AG09319 (cell line): ENCODE results near the gene ABCC4.

Experiments
- DNase-seq: peaks from one replicate; pipeline ENCODE4 v3.0.0-alpha.2; 2010; ENCODE audit warnings: low read depth; ENCODE audit errors: extremely low read depth
- CTCF ChIP-seq: IDR thresholded peaks from 2 replicates; pipeline ENCODE4 v1.5.1; 2011; ENCODE audit warnings: low read depth, mild to moderate bottlenecking, inconsistent platforms, low read length, moderate library complexity

ABCC4 gene

GRCh38 chr13:95044452-95045205 lies 256.6 kb downstream of the ABCC4 start:
- no peak for TF ChIP-seq CTCF
- DNase-seq: no peak

DNA sequence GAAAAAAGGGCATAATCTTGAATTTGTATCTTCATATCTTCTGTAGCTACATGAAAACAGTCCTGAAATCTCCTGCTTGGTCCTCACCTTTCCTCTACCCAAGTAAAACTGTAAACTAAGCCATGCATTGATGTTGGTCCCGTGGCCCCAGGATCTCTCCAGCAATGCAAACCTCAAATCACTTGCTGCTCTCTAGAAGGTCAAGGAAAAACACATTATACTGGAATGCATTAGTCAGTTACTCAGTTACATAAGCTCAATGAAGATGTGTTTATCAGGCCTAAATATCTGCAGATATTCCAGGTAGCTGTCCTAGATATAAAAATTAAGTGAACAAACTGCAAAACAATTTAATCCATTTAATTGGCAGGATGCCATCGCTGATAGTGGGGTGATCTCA lies 261.8 kb downstream of the ABCC4 start:
- no peak for TF ChIP-seq CTCF
- DNase-seq: no peak

DNA sequence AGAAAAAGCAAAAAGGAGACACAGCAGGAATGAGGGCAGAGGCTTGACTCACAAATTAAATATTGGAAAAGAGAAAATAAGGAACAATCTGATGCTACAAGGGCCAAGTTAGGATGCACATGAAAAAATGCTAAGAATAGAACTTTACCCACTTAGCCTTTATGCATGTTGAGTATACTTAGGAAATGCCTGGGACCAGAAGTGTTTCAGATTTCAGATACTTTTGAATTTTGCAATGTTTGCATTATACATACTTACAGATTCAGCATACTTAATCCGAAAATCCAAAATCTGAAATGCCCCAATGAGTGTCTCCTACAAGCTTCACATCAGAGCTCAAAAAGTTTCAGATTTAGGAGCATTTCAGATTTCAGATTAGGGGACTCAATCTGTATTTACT lies 262.3 kb downstream of the ABCC4 start:
- DNase-seq: no peak
- no peak for TF ChIP-seq CTCF

GRCh38 chr13:95035311-95036109 lies 265.7 kb downstream of the ABCC4 start:
- TF ChIP-seq CTCF: no peak
- DNase-seq: no peak

- TF ChIP-seq CTCF: no peak
- DNase-seq: no peak
These were observed 267.4 kb downstream of the ABCC4 start for GRCh38 chr13:95033890-95034289.

DNA sequence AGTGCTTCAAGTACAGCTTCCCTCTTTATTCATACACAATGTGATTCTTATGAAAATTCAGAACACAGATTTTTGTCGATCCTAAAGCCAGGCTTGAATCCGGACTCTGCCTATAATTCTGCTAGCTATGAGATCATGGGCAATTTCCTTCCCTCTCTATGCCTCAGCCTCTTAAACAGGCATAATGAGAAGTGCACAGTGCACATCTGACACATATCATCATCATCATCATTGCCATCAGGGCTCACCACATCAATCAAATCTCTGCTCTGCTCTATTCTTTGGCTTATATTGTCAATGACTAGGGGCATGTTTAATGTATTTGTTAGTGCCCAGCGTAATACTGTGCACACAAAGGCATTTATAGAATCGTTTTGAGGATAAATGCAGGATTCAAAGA lies 269.1 kb downstream of the ABCC4 start:
- DNase-seq: no peak
- no peak for TF ChIP-seq CTCF

DNA sequence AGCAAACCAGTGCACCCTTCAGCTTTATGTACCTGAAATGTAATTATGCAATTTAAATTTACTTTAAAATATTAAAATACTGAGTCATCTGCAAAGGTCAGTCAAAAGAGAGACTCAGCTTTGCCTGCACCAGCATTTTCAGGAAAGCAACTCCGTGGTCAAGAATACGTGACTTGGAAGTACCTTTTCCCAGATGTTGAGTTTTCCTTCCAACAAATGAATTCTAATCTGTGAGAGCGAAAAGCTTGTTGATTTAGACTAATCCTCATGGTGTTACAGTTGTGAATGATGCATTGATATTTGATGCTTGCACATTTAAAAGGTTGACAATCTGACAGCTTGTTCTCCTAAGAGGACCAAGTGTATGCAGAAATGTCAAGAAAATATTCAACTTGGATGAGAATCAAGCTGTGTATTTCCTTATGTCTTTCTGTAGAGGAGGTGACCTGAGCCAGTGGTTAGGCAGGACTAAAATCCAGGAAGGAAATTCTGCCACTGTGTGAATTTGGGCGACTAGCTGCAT lies 270.4 kb downstream of the ABCC4 start:
- DNase-seq: no peak
- TF ChIP-seq CTCF: no peak
